ENCODE data around the gene TTLL12.

TTLL12 gene

DNA sequence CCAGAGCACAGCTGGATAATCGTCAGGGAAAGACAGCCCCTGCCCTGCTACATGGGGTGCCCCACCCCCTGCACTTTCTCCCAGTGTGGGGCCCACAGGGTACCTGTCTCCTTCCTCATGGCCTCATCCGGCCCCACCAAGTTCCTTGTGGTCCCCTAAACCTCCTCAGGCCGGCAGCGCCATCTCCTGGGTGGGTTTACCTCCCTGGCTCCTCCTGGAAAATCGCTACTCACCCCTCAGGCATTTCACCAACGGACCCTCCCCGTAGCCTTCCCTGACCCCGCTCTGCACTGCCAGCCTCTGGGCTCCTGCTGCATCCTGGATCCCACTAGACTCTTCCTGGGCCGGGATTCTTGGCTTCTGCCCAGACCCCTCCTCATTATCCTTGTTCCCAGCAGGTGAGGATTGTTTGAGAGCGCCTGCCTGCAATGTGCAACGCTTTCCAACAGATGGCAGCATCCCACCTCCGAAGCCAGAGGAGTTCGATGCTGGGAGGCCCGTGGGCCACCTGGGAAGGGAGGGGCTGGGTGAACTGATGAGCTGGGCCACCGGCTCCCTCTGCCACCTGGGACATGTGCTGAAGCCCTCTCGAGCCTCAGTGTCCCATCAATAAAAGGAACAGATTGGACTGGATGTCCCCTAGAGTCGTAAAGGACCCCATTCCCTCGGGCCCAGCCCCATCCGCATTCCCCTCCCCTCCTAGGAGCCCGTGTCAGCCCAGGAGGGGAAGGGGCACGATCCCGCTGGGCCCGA, 44.2 kb upstream of the TTLL12 start:
- TF ChIP-seq, protein P1, sequence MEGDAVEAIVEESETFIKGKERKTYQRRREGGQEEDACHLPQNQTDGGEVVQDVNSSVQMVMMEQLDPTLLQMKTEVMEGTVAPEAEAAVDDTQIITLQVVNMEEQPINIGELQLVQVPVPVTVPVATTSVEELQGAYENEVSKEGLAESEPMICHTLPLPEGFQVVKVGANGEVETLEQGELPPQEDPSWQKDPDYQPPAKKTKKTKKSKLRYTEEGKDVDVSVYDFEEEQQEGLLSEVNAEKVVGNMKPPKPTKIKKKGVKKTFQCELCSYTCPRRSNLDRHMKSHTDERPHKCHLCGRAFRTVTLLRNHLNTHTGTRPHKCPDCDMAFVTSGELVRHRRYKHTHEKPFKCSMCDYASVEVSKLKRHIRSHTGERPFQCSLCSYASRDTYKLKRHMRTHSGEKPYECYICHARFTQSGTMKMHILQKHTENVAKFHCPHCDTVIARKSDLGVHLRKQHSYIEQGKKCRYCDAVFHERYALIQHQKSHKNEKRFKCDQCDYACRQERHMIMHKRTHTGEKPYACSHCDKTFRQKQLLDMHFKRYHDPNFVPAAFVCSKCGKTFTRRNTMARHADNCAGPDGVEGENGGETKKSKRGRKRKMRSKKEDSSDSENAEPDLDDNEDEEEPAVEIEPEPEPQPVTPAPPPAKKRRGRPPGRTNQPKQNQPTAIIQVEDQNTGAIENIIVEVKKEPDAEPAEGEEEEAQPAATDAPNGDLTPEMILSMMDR (IDR thresholded peaks at IDR 0.05; ENCODE audit: low read depth, low read length), result peak; percentile 88
- no peak for DNase-seq (ENCODE audit: extremely low read depth, low read depth)

DNA sequence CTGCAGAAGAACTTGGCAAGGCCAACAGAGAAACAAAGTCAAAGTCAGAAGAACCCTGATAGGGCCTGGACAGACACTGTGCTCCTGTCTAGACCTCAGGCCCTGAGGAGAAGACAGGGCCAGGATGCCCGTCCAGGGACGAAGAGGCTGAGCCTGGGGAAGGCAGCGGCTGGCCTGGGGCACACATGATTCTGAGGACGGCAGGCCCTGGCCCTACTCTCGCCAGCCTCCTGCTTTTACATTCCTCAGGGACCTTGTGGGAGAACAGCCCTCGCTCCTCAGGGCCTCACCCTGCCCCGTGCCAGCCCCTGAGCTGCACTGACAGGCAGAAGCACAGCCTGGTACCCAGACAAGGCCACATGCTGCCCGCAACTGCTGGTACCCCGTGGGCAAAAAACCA, 43.6 kb upstream of the TTLL12 start:
- TF ChIP-seq, protein P1 (IDR thresholded peaks at IDR 0.05; ENCODE audit: low read depth, low read length), result no peak
- no peak for DNase-seq (ENCODE audit: extremely low read depth, low read depth)

DNA sequence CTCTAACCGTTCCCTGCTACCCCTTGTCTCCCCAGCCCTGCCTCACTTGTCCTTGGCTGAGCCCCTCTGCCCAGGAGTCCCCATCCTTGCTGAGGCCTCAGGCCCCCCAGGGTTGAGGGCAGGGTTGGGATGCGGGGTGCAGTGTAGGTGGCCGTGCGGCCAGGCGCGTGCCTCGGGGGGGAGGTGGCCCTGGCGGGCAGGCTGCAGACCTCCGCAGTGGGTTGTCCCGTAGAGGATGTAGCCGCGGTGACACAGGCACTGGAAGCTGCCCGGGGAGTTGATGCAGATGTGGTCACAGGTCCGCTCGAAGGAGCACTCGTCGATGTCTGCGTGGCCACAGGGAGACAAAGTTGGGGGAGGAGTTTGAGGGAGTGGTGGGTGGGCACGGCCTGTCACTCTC, 41.9 kb upstream of the TTLL12 start:
- TF ChIP-seq, protein P1 (IDR thresholded peaks at IDR 0.05; ENCODE audit: low read depth, low read length), result no peak
- DNase-seq (ENCODE audit: extremely low read depth, low read depth), result no peak

DNA sequence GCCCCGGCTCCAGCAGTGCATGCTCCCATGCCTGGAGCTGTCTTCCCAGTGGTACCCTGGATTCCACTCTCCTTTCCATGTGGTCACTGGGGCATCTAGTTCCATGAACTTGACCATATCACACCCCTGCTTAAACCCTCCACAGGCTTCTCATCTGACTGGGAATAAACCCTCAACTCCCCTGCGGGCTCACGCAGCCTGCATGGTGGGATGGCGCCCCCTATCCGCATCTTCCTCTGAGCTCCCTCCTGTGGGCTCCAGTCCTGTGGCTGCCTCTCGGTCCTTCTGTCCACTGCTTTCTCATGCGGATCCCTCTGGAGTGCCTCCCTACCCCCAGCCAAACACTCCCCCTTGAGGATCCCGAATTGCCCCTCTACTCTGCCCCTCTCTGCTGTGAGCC, 41.4 kb upstream of the TTLL12 start:
- TF ChIP-seq, protein P1 (IDR thresholded peaks at IDR 0.05; ENCODE audit: low read depth, low read length), result peak; percentile 29
- DNase-seq (ENCODE audit: extremely low read depth, low read depth), result no peak

DNA sequence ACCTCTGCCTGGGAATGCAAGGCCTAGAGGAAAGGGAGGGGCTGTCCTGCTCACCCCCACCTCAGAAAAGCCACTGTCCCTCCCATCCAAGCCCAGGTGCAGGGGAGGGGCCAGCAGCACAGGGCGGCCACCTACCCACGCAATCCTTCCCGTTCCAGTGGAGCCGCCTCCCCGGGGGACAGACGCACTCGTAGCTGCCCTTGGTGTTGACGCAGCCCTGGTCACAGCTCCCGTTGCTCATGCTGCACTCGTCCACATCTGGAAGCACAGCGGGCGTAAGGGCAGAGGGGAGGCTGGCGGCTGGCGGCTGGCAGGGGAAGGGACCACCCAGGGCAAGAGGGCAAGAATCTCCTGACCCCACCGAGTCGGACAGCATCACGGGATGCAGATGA, 40.3 kb upstream of the TTLL12 start:
- TF ChIP-seq, protein P1 (IDR thresholded peaks at IDR 0.05; ENCODE audit: low read depth, low read length), result no peak
- DNase-seq (ENCODE audit: extremely low read depth, low read depth), result no peak

DNA sequence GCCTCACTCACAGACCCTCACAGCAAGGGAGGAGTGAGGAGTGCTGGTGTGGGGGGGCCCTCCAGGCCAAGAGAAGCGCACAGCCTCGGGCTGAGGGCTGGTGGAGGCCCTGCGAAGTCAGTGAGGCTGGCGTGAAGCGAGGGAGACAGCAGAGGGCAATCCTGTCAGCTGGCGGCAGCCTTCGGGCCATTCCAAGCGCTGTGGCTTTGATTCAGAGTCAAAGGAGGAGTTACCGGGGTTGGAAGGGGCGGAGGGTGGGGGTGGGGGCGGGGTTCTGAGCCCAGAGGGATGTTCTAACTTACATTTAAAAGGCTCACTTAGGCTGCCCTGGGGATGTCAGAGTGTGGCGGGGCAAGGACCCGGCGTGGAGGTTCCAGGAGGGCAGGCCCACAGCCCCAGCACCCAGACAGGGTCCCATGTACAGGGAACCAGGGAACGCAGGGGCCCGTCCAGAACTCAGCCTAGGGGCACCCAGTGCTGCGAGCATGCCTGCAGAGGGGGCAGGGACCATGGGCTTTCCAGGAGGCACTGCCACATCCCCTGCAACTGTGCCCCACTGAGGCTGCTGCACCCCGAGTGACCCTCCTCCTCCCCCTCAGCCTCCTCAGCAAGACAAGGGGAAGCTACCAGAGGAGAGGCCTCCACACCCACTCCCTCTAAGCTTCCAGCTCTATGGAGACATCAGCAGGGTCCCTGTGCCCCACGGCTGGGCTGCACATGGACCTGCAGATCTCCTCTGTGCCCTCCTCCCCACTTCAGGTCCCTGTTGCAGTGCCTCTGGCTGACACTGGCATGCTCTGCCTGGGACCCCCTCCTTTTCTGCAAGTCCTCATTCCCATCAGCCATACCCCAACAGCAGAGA, 39.7 kb upstream of the TTLL12 start:
- TF ChIP-seq, protein P1 (IDR thresholded peaks at IDR 0.05; ENCODE audit: low read depth, low read length), result peak; percentile 11; the same call in 1 of the 2 replicates
- DNase-seq (ENCODE audit: extremely low read depth, low read depth), result no peak

DNA sequence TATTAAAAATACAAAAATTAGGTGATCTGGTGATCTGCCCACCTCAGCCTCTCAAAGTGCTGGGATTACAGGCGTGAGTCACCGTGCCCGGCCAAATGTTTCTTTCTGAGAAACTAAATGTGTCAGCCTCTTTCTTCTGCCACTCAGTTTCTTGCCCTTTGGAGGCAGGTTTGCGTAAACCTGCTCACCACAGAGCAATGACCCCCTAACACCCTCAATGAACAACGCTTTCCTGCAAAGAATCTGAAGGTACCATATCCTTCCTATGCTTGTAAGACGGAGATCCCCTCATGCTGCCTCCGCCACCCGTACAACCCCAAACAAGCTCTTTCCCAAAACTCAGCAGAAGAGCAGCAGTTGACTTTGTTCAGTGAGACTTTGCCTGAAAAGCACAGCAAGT, 38.7 kb upstream of the TTLL12 start:
- no peak for DNase-seq (ENCODE audit: extremely low read depth, low read depth)
- TF ChIP-seq, protein P1 (IDR thresholded peaks at IDR 0.05; ENCODE audit: low read depth, low read length), result no peak

Measured in AG09319 (cell line).